GM19043 (cell line): Measurements from ENCODE around the gene SCRT2.

Source experiments
- ATAC-seq: cut with Tn5 transposase; IDR thresholded peaks from one replicate; pipeline ENCODE4 v1.9.1; 2021; ENCODE audit warnings: low read depth; ENCODE audit not compliant: unreplicated experiment

The SCRT2 gene

GRCh38 chr20:673603-674001 is 2.0 kb downstream of the SCRT2 start:
- no peak for ATAC-seq

- no peak for ATAC-seq
These were observed 2.5 kb downstream of the SCRT2 start for GRCh38 chr20:672963-673602.

- ATAC-seq: no peak
These were observed 4.2 kb downstream of the SCRT2 start for GRCh38 chr20:671252-672030.

GRCh38 chr20:669573-669972 is 6.0 kb downstream of the SCRT2 start:
- ATAC-seq: no peak

- no peak for ATAC-seq
These were observed 7.0 kb downstream of the SCRT2 start for GRCh38 chr20:668638-669037.

GRCh38 chr20:668050-668449 is 7.6 kb downstream of the SCRT2 start:
- ATAC-seq: no peak

GRCh38 chr20:667351-668034 is 8.1 kb downstream of the SCRT2 start:
- no peak for ATAC-seq

- no peak for ATAC-seq
These were observed 8.7 kb downstream of the SCRT2 start for GRCh38 chr20:666877-667276.

GRCh38 chr20:665276-665675 is 10.3 kb downstream of the SCRT2 start:
- no peak for ATAC-seq

GRCh38 chr20:664576-664975 is 11.0 kb downstream of the SCRT2 start:
- ATAC-seq: no peak

- no peak for ATAC-seq
These were observed 11.5 kb downstream of the SCRT2 start for GRCh38 chr20:664151-664550.

GRCh38 chr20:663315-664090 is 12.1 kb downstream of the SCRT2 start:
- ATAC-seq: no peak

- no peak for ATAC-seq
These were observed 13.1 kb downstream of the SCRT2 start for GRCh38 chr20:662277-663192.

- no peak for ATAC-seq
These were observed 13.9 kb downstream of the SCRT2 start for GRCh38 chr20:661474-662270.

- ATAC-seq: no peak
These were observed 16.8 kb downstream of the SCRT2 start for GRCh38 chr20:658731-659291.

GRCh38 chr20:658202-658601 is 17.4 kb downstream of the SCRT2 start:
- no peak for ATAC-seq

GRCh38 chr20:655726-656624 is 19.6 kb downstream of the SCRT2 start:
- ATAC-seq: no peak

GRCh38 chr20:654417-654750 is 21.2 kb downstream of the SCRT2 start:
- ATAC-seq: no peak
